Astrocyte (in vitro differentiated cells and primary cell): ENCODE results near the gene TTC7B. TPM values are rescaled to one million over a fixed set of nuclear protein-coding genes. Genes with fewer than 3 reads are reported as not detected.

Experiments used
- DNase-seq: peaks from one replicate; pipeline ENCODE4 v3.0.0-alpha.2; 2010; ENCODE audit warnings: low read depth
- FAIRE-seq: peaks from 2 replicates; lab custom pipeline; 2011; peaks lifted over from hg19 to GRCh38; lab: Jason Lieb, UNC
- H2AFZ ChIP-seq: 2 replicates; pipeline ENCODE4 v1.6.0; 2012; ENCODE audit warnings: low read depth, low read length, inconsistent platforms
- H3K27ac ChIP-seq: 2 replicates; pipeline ENCODE4 v1.5.1; 2011; ENCODE audit warnings: low read depth, low read length, inconsistent platforms
- H3K27me3 ChIP-seq: 2 replicates; pipeline ENCODE4 v1.6.0; 2011; ENCODE audit warnings: low read length, inconsistent platforms; ENCODE audit not compliant: insufficient read depth
- H3K36me3 ChIP-seq: 2 replicates; pipeline ENCODE4 v1.5.1; 2011; ENCODE audit warnings: low read length, inconsistent platforms; ENCODE audit not compliant: insufficient read depth
- H3K4me1 ChIP-seq: 2 replicates; pipeline ENCODE4 v1.5.1; 2011; ENCODE audit warnings: low read length, inconsistent platforms; ENCODE audit not compliant: insufficient read depth
- H3K4me2 ChIP-seq: 2 replicates; pipeline ENCODE4 v1.6.0; 2012; ENCODE audit warnings: low read length, inconsistent platforms
- H3K4me3 ChIP-seq: 2 replicates; pipeline ENCODE4 v1.5.1; 2011; ENCODE audit warnings: low read depth, mild to moderate bottlenecking, low read length, inconsistent platforms; ENCODE audit not compliant: insufficient read depth
- H3K79me2 ChIP-seq: 2 replicates; pipeline ENCODE4 v1.6.0; 2012; ENCODE audit warnings: mild to moderate bottlenecking, low read length, inconsistent platforms; ENCODE audit not compliant: insufficient read depth
- H3K9ac ChIP-seq: 2 replicates; pipeline ENCODE4 v1.6.0; 2012; ENCODE audit warnings: mild to moderate bottlenecking, low read length, inconsistent platforms
- H3K9me3 ChIP-seq: 2 replicates; pipeline ENCODE4 v1.5.1; 2012; ENCODE audit warnings: low read depth, mild to moderate bottlenecking, low read length, inconsistent platforms; ENCODE audit not compliant: insufficient read depth
- H4K20me1 ChIP-seq: 2 replicates; pipeline ENCODE4 v1.6.0; 2012; ENCODE audit warnings: low read length, inconsistent platforms; ENCODE audit not compliant: insufficient read depth
- H3K27ac Mint-ChIP-seq: one replicate; pipeline ENCODE4 v1.8.0; 2021; ENCODE audit warnings: mild to moderate bottlenecking, mixed read lengths; ENCODE audit not compliant: unreplicated experiment
- H3K27me3 Mint-ChIP-seq: one replicate; pipeline ENCODE4 v1.8.0; 2021; ENCODE audit warnings: low read depth, mixed read lengths; ENCODE audit not compliant: unreplicated experiment
- H3K36me3 Mint-ChIP-seq: one replicate; pipeline ENCODE4 v1.8.0; 2021; ENCODE audit warnings: low read depth, mixed read lengths; ENCODE audit not compliant: unreplicated experiment
- H3K4me1 Mint-ChIP-seq: one replicate; pipeline ENCODE4 v1.8.0; 2021; ENCODE audit warnings: low read depth, mixed read lengths; ENCODE audit not compliant: unreplicated experiment
- H3K4me3 Mint-ChIP-seq: one replicate; pipeline ENCODE4 v1.8.0; 2021; ENCODE audit warnings: mild to moderate bottlenecking, moderate library complexity, mixed read lengths; ENCODE audit not compliant: unreplicated experiment
- H3K9me3 Mint-ChIP-seq: one replicate; pipeline ENCODE4 v1.8.0; 2021; ENCODE audit warnings: mild to moderate bottlenecking, mixed read lengths; ENCODE audit not compliant: unreplicated experiment
- EZH2 ChIP-seq: IDR thresholded peaks from 2 replicates; pipeline ENCODE4 v1.6.1; 2012; ENCODE audit warnings: mild to moderate bottlenecking, low read length, inconsistent platforms; ENCODE audit not compliant: insufficient read depth
- total RNA-seq: library from RNA; stranded (reverse); gene quantifications from 2 replicates; pipeline ENCODE4 v1.2.1, GENCODE V29; 2021
- TF ChIP-seq, protein P1 (sequence below): IDR thresholded peaks from 2 replicates; pipeline ENCODE4 v1.5.1; 2011; ENCODE audit warnings: low read depth, mild to moderate bottlenecking, inconsistent platforms, low read length, moderate library complexity; ENCODE audit not compliant: insufficient read depth

The TTC7B gene
- total RNA-seq, 1 donor from 2014 or later = 42.1 TPM

DNA sequence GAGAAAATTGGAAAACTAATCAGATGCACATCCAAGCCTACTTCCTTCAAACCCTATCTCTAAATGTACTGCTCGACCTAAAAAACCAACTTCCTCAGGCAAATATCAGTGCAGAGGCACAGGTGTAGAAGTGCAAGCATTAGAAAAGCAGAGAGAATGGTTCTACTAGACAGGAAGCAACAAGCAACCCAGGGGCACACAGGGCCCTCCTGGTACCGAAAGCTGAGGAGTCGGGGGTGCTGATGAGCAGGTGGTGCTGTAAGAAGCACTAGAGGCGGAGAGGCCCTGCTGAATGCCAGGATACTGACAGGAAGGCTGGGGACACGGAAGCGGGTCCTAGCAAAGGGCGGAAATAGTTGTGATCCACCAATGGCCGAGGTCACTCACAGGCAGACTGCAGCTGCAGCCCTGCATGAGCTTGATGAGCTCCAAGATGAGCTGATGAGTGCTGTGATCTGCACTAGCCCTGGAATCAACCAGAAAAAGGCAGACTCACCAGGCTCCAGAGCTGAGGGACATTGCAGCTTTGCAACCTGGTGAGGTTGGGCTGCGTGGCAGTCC lies 85.9 kb downstream of the TTC7B start:
- H3K27ac Mint-ChIP-seq = no peak overlapping the region

DNA sequence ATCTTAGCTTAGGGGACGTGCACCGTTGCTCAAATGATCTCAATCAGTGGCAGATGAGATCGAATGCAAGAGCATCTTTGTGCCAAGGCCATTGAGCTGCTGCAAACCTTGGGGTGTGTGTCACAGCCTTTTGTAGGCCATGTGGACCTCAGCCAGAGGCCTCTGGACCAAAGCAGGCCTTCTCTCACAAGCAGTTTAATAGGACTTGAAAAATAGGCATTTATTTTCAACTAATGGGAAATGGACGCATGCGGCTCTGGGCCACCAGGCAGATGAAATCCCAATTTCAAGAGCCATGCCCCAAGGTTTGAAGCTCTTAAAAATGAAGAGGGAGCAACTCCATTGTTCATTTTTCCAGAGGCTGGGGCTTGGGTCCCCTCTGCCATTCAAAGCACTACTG lies 87.3 kb downstream of the TTC7B start:
- H3K9me3 Mint-ChIP-seq = peaks cover 2% of the 10 kb centered on the region
- Histone ChIP-seq H4K20me1 (peaks cover 3% of the 10 kb centered on the region), H3K36me3 (no peaks in the 10 kb centered on the region), H2AFZ (no peak overlapping the region), H3K9me3 (no peaks in the 10 kb centered on the region), H3K27me3 (no peaks in the 10 kb centered on the region), H3K27ac (no peak overlapping the region), H3K4me3 (no peak overlapping the region), H3K79me2 (no peaks in the 10 kb centered on the region), H3K4me1 (no peaks in the 10 kb centered on the region), H3K4me2 (no peak overlapping the region), H3K9ac (no peak overlapping the region)
- no peak overlapping the region for H3K4me3 Mint-ChIP-seq
- H3K36me3 Mint-ChIP-seq = peaks cover 21% of the 10 kb centered on the region
- FAIRE-seq = no peak
- H3K27ac Mint-ChIP-seq = peak overlapping the region; percentile 6
- TF ChIP-seq EZH2 = no peak
- H3K4me1 Mint-ChIP-seq = no peaks in the 10 kb centered on the region
- DNase-seq = no peak
- no peaks in the 10 kb centered on the region for H3K27me3 Mint-ChIP-seq

More for the DNA sequence above, 85.9 kb downstream of the TTC7B start:
- H3K4me1 Mint-ChIP-seq = no peaks in the 10 kb centered on the region
- no peak for DNase-seq
- H3K27me3 Mint-ChIP-seq = no peaks in the 10 kb centered on the region
- Histone ChIP-seq H3K27me3 (no peaks in the 10 kb centered on the region), H3K79me2 (no peaks in the 10 kb centered on the region), H4K20me1 (no peaks in the 10 kb centered on the region), H3K9me3 (no peaks in the 10 kb centered on the region), H3K4me2 (no peak overlapping the region), H3K4me1 (no peaks in the 10 kb centered on the region), H3K36me3 (no peaks in the 10 kb centered on the region), H2AFZ (no peak overlapping the region), H3K9ac (no peak overlapping the region), H3K27ac (no peak overlapping the region), H3K4me3 (no peak overlapping the region)
- H3K9me3 Mint-ChIP-seq = peaks cover 2% of the 10 kb centered on the region
- no peak for FAIRE-seq
- H3K36me3 Mint-ChIP-seq = peaks cover 21% of the 10 kb centered on the region
- TF ChIP-seq EZH2 = no peak
- TF ChIP-seq, protein P1, sequence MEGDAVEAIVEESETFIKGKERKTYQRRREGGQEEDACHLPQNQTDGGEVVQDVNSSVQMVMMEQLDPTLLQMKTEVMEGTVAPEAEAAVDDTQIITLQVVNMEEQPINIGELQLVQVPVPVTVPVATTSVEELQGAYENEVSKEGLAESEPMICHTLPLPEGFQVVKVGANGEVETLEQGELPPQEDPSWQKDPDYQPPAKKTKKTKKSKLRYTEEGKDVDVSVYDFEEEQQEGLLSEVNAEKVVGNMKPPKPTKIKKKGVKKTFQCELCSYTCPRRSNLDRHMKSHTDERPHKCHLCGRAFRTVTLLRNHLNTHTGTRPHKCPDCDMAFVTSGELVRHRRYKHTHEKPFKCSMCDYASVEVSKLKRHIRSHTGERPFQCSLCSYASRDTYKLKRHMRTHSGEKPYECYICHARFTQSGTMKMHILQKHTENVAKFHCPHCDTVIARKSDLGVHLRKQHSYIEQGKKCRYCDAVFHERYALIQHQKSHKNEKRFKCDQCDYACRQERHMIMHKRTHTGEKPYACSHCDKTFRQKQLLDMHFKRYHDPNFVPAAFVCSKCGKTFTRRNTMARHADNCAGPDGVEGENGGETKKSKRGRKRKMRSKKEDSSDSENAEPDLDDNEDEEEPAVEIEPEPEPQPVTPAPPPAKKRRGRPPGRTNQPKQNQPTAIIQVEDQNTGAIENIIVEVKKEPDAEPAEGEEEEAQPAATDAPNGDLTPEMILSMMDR = no peak
- no peak overlapping the region for H3K4me3 Mint-ChIP-seq

DNA sequence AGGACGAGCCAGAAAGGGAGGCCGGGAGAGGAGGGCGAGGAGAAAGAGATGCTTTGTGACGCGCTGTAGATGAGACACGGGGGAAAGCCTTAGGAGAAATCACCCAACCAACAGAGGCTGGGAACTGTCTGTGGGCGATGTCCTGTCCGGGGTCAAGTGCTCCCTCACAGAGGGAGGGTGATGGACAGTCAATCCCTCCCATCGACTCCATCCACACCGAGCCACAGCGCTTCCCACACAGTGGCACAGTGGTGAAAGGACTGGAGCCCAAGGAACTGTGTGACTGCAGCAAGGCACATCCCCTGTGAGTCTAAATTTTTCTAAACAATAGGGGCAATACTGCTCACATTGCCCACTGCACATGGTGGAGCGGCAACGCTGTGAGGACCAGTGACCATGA lies 89.1 kb downstream of the TTC7B start:
- no peak for TF ChIP-seq EZH2
- TF ChIP-seq, protein P1 = no peak
- H3K27ac Mint-ChIP-seq = peak overlapping the region; percentile 28
- peaks cover 21% of the 10 kb centered on the region for H3K36me3 Mint-ChIP-seq
- H3K27me3 Mint-ChIP-seq = no peaks in the 10 kb centered on the region
- DNase-seq (no peak), FAIRE-seq (no peak)
- H3K9me3 ChIP-seq = no peaks in the 10 kb centered on the region
- no peak overlapping the region for H3K4me3 ChIP-seq
- no peak overlapping the region for H3K9ac ChIP-seq
- H4K20me1 ChIP-seq = peaks cover 3% of the 10 kb centered on the region
- H3K4me1 Mint-ChIP-seq = no peaks in the 10 kb centered on the region
- H3K4me3 Mint-ChIP-seq = no peak overlapping the region
- peak overlapping the region; percentile 64 for H3K4me2 ChIP-seq
- no peaks in the 10 kb centered on the region for H3K36me3 ChIP-seq
- H3K4me1 ChIP-seq = no peaks in the 10 kb centered on the region
- no peaks in the 10 kb centered on the region for H3K79me2 ChIP-seq
- H3K9me3 Mint-ChIP-seq = peaks cover 2% of the 10 kb centered on the region
- no peak overlapping the region for H3K27ac ChIP-seq
- no peak overlapping the region for H2AFZ ChIP-seq
- no peaks in the 10 kb centered on the region for H3K27me3 ChIP-seq
